AML-193 (cell line): Measurements from ENCODE around the gene CHSY3.

Experiments
- DNase-seq, 2 experiments: peaks; one replicate each; lab custom pipeline; 2025; lab: John Stamatoyannopoulos, UW

The CHSY3 gene

DNA sequence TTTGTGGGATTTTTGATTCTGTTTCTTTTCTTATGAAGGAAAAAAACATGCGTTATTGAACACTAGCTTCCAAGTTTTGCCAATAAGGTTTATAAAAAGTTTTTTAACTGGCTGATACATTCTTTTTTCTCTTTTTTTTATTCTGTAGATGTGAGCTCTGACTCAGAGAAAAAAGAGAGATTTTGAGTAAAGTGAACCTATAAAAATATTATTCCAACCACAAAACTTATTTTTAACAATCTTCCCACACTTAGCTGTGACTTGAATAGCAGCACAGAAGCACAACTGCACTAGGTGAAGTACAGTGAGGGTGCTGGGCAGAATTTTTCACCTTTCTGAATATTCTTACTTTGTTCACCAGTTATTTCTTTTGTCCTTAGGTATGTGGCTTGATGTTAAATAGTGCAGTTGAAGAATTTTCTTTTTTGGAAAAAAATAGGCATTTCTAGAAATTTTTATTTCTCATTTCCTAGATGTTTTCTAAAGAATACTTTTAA lies 41.6 kb downstream of the CHSY3 start:
- no peak for DNase-seq

DNA sequence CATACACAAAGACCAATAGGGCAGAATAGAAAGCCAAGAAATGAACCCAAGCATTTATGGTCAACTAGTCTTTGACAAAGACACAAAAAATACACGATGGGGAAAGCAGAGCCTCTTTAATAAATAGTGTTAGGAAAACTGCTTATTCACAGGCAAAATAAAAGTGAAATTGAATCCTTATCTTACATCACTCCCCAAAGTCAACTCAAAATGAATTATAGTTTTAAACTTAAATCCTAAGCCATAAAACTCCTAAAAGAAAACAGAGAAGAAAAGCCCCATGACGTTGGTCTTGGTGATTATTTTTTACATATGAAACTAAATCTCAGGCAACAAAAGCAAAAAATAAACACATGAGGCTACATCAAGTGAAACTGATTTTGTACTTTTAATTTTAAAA lies 46.8 kb downstream of the CHSY3 start:
- DNase-seq, result no peak

DNA sequence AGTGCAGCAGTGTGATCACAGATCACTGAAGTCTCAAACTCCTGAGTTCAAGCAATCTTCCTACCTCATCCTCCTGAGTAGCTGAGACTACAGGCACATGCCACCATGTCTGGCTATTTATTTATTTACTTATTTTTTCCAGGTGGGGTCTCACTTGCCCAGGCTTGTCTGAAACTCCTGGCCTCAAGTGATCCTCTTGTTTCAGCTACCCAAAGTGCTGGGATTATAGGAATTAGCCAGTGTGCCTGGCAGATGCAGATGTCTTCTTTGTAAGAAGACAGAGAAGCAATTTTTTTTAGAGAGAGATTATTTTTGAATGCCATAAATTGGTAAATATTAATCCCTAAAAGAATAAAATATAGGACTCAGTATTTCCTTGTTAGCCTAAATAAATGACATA lies 54.3 kb downstream of the CHSY3 start:
- no peak for DNase-seq

DNA sequence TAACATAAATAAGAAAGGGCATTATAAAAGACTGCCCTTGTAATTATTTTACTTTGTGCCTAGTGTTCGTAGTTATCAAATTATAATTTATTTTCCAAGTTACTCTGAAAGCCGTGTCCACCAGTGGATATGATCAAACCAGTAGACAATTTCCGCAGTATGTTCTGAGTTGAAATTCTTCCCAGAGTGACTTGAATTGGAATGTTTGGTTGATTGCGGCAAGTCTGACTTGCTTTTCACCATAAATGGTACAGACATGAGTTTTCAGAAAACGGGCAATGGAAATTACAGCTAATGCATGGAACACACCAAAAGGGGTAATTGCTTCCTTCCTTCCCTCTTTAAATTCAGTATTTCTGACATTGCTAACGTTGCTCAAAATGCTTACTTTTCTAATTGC lies 56.6 kb downstream of the CHSY3 start:
- DNase-seq, result no peak

DNA sequence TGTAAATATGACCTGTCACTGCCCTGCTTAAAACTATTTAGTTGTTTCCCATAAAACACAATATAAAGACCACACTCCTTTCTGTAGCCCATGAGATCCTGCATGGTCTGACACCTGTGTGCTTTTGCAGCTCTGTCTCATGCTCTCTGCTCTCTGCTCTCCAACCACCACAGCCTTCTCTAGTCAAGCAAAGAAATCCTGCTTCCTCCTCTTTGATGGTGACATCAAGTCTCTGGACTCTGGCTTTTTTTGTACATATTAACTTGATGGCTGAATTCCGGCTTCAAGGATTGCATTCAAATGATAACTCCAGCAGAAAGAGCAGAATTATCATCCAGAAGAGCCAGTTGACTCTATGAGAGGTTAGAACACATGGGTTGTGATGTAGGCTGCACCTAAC lies 58.2 kb downstream of the CHSY3 start:
- no peak for DNase-seq

DNA sequence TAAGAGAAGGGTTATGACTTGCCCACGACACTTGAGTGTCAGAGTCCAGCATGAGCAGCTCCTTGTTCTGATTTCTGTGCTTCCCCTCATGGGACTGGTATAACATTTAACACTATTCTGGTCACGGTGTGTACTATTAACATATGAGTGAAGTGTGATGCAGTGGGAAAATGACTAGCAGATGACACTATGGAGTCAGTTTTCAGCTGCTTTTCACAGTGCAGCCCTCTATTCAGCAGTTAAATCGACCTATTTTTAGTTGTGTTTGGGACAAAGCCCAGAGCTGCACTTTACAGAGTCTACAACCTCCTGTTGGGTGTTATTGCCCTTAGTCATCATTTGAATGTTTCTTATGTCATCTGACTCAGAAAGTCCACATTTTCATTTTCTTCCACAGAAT lies 59.1 kb downstream of the CHSY3 start:
- no peak for DNase-seq

DNA sequence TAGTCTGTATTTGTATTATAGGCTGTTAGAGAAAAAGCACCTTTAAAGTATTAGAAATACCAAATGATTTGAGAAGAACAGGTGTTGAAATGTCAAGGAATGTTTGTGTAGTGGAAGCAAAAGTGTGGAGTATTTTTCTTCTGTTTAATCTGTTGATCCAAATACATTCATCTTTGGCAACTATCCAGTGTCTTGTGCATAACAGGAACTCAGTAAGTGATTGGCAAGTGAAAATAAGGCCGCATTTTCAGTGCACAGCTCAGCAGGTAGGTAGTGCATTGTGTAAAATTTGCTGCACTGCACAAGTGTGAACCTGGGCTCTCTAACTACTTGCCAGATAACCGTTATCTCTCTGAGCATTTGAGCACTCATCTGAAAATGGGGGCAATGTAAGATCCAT lies 61.8 kb downstream of the CHSY3 start:
- DNase-seq, result no peak

DNA sequence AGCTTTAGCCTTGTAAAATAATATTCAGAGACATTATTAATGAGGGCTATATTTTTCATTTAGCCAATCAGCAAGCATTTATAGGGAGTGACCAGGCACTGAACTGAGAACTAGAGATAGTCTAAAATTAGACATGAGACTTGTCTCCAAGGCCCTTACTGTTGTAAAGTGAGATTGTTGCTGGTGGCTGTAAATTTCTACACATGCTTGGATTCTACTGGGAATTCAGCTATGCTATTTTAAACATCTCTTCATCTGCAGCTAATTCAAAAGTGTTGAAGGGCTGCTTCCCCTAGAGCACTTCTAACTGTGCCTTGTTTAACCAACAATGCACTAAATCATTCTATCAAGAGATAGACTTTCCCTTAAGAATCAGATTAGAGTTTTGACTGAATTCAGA lies 67.4 kb downstream of the CHSY3 start:
- DNase-seq, result no peak

DNA sequence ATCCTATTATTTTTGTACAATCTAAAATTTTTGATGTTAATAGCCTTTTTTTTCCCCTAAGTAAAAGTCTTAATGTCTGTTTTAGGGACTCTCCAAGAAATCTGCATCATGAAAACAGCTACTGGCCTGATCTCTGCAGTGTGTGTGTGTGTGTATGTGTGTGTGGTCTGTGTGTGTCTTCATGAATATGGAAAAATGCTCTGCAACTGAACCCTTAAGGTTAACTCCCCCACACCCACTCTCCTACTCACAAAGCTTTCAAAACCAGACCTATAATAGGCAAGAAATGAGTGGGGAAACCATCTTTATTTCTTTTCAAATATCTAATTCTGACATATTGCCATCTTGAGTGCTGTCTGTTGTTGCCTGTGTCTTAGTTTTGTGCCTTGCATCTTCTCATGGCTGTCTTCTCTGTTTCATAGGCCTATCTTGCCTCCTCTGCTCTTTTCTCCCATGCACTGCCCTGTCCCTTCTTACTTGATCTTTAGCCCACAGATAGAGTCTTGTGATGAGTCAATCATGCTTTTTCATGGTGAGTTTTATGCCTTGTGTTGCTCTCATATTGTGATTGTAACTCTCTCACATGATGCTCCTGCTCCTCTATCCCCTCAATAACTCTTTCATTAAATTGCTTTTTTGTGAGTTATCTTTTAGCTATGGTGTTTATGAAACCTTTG lies 68.3 kb downstream of the CHSY3 start:
- no peak for DNase-seq

DNA sequence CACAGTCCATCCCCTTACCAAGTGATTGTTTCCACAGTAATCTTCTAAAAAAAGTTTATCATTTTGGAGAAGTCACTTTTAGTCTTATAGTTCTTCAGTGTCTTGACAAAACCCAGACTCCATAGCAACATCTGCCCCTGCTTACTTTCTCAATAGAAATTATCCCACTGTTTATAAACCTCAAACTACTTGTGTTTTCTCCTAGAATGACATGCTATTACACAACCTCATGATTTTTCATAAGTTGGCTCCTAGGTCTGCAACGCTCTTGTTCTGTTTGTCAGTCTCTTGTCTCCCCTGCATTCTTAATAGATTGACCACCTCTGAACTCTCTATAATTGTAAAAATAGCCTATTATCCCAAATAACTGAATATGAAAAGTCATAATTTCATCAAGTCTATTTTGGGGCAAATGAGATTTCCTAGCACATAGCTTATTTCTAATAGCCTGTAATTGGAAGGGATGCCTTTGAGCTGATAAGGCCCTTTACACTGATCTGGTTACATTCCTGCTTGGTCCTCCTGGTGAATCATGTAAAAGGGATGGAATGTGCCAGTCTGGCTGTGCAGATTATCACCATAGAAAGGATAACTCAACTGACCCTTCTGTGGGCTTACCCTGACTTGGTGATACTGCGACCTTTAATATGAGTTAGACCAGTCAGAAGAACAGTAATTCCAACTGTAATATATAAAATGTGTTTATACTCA lies 69.6 kb downstream of the CHSY3 start:
- no peak for DNase-seq

DNA sequence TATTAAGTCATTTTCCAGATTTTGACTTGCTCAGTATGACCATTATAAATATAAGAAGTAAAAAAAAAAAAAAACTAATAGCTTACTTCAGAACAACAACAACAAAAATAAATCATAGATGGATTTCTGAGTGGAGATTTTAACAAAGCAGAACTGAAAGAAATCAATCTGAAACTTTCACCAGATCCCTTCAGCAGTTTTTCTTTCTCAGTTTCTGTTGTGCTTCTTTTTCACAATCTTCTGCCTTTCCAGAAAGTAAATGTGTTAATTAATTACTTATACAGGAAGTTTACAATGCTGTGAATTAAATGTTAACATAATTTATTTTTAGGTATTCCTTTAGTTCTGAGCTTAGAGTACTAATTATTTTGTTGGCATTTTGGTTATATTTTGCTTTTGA lies 73.5 kb downstream of the CHSY3 start:
- DNase-seq, result no peak

DNA sequence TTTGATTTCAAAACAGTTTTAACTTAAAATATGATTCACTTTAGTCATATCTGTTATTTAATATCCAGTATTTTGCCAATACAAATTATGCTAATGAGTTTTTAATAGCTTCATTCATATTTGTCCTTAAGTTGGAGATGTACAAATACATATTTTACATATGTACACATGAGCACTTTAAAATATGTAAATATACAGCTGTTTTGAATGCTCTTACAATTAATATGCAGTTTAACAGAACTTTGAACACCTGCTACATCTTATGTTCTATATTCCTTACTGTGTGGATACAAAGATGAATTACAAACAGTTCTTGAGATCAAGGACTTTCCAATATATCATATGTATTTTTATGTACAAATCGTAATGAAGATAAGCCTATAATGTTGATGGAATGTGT lies 74.0 kb downstream of the CHSY3 start:
- no peak for DNase-seq

DNA sequence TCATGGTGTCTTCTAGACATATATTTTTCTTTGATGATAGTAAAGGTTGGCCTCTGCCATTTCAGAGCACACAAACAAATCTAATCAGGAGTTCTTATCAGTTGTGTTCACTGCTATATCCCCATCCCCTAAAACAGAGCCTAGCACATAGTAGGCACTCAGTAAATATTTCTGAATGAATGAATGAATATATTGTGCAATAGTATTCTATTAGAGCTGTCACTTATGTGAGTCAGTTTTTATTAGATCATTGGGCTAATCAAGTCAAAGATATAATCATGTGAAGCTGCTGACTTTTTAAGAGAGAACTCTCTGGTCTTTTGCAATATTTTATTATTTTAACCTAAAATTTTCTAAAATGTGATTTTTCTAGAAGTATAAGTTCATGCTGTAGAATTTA lies 84.2 kb downstream of the CHSY3 start:
- DNase-seq, result no peak

DNA sequence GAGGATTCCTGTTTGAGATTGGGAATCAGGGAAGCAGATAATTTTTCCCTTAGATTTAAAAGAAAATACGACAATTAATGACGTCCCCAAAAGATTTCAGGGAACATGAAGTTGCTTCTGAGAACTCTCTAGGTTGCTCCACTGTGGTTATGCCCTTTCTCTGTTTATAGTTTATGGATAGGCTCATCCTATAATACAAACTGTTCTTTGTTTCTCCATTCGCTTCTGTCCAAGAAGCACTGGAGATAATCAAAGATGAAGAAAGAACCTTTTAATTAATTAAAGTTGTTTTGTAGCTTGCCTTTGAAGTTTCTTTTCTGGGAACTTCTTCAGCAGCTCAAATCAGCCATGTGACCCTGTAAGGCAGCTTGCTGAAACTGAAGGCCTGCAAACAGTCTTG lies 87.5 kb downstream of the CHSY3 start:
- no peak for DNase-seq

DNA sequence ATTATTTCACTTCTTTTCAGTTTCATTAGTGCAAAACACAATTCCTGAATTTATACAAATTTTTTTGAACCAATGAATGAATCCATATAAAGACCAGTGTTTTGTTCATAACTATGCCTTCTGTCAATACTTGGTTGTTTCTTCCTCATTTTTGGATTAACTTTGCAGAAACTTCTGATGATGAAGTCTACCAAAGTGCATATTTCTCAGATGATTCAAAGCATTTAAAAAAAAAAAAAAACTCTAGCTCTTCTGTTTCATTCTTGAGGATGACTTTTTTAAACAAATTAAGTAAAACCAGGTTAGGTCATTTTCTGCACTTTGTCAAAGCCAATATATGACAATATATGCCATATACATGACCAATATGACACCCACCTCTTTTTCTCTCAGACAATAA lies 92.6 kb downstream of the CHSY3 start:
- no peak for DNase-seq

DNA sequence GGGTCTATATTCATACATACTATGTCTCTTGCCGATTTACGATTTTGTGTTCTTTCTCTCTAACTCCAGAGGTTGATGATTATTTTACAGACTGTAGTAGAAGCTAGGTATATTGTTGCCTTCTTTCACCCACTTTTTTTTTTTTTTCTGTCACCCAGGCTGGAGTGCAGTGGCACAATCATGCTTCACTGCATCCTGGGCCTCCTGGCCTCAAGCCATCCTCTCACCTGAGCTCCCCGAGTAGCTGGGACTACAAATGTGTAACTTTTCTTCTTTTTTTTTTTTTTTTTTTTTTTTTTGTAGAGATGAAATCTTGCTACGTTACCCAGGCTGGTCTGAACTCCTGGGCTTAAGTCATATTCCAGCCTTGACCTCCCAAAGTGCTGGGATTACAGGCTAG lies 96.2 kb downstream of the CHSY3 start:
- no peak for DNase-seq

DNA sequence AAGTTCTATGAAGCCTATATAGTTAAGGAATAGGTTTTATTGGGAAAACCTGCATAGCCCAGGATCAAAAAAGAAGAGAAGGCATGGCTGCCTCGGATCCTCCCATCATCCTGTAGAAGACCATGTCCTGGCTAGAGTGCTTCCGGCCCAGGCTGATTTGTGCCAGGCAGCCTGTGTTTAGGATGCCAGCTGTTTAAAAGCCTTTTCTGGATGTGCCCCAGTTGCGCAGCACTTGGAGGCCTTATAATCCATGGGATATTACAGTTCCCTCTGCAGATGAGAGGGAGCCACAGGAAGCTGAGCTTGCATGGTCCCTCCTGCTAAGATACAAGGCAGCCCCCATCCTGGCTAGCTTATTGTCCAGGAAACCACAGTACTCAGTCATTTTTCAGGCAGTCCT lies 97.9 kb downstream of the CHSY3 start:
- no peak for DNase-seq

DNA sequence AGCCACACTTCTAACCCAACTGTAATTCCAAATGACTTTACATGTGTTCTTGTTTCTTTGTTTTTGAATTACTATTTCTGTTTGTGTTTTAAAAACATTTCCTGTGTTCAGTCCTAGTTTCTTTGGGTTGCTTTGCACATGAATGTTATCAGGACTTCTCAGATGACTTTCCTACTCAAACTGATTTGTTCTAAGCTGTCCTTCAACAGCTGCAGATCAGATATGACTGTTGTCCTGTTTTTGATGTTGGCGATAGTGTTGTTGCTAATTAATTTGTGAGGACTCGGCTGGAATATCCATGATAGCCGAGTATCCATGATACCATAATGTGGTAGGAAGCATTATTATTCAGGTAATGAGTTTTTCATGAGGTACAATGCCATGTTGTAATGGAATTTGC lies 98.6 kb downstream of the CHSY3 start:
- DNase-seq, result no peak

DNA sequence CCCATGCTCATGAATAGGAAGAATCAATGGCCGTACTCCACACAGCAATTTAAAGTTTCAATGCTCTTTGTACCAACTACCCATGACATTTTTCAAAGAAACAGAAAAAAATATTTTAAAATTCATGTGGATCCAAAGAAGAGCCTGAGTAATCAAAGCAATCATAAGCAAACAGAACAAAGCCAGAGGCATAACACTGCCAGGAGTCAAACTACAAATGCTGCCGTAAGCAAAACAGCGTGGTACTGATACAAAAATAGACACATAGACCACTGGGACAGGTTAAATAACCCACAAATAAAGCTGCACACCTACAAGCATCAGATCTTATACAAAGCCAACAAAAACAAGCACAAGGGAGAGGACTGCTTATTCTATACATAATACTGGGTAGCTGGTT lies 107.7 kb downstream of the CHSY3 start:
- no peak for DNase-seq

DNA sequence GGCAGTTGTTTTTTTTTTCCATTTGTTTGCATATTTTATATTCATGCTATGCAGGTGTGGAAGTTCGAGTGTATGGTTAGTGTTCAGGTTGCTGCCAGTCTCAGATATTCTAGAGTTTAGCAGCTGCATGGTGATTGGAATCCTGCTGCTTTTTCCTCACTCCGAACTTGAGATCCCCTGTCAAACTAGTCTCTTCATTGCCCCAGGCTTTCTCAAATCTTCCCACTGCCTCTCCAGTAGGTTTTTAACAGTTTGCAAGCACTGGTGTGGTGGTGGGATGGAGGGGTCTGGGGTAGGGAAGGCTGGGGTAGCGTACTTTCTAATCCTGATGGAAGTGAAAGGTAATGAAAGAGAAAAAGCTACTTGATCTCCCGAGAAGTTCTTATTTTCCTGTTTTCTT lies 112.9 kb downstream of the CHSY3 start:
- no peak for DNase-seq

DNA sequence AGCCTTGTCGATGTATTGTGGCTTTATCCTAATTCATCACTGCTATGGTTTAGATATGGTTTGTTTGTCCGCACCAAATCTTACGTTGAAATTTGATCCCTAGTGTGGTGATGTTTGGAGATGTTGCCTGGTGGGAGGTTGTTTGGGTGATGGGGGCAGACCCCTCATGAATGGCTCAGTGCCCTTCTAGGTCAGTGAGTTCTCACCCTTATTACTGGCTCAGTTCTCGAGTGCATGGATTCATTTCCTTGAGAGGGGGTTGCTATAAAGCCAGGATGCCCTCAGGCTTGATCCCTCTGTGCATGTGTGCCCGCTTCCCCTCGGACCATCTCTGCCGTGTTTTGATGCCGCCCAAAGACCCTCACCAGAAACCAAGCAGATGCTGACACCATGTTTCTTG lies 114.4 kb downstream of the CHSY3 start:
- DNase-seq, result no peak

DNA sequence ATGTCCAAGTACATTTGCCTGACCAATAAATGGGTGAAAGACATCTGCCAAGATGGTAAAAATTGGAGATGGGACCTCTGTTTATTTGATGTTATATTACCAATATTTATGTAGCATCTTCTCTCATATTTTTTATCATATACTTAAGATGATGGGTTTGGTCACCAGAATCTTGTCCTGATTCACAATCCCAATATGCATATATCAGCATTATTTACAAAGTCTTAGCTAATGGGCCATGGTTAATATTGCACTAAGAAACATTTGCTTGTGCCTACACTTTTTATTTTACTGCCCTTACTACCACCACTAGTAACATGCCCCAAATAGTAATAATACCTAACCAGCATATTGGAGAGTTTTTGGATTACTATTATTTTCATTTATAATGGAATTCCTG lies 116.7 kb downstream of the CHSY3 start:
- no peak for DNase-seq

DNA sequence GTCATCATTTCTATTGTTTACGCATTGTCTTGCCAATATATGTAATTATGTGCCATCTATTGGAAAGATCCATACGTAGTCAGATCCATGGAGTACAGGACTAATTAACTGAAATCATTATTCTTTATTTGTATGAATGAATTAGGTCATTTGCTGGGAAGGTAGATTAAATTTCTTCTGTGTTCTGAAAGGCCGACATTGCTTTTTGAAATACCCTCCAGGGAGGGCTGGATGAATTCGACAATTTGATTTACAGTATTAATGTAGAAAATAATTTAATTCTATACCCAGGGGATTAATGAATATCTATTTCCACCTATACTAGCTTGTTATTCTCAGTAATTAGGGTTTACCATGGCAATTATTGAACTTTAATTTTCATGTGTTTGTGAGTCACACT lies 117.6 kb downstream of the CHSY3 start:
- DNase-seq, result no peak

DNA sequence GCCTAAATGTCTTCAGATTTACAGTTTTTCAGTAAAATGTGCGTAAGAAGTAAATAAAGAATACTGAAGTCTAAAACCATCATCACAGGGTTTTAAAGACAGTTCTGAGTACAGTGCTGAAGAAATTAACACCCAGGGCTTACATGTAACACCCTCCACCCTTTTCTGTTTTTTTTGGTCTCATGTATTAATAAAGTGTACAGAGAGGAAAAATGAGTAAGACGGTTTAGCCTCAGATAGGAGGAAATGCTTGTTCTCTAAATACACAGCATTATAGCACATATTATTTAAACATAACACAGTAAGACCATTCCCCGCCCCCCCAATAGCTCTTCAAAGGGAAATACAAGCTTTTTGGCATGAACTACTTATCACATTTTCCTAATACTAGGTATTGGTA lies 119.3 kb downstream of the CHSY3 start:
- DNase-seq, result no peak
